IPS-18c (cell line): ENCODE measurements around the gene RAB3A.
"Not testable (repeated sequence)": the region's sequence is repeated elsewhere in the genome, so short reads cannot be mapped to it uniquely, and the experiment has no call there.

Source experiments
- H3K4me3 ChIP-seq: 2 replicates; pipeline ENCODE4 v1.7.0; 2013; ENCODE audit warnings: low read depth, mild to moderate bottlenecking, low read length, moderate library complexity; ENCODE audit not compliant: insufficient read depth
- H3K9me3 ChIP-seq: one replicate; pipeline ENCODE4 v1.6.1; 2013; ENCODE audit warnings: mild to moderate bottlenecking, low read length, moderate library complexity; ENCODE audit not compliant: control insufficient read depth, insufficient read depth

RAB3A gene

DNA sequence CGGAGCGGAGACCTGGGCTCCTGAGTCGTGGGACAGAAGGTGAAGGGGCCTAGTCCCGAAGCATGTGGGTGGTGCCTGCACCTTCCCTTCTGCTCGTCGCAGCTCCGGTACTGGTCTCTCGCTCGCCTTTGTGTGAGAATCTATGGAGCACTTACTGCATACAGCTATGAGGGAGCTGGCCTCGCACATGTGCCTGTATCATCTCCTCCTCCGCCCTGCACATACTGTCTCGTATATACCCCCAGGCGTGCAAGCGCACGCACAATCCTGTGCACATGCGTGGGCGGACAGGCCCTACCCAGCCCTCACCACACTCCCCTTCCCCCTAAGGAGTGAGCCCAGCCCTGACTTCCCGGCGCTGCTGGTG is 42.2 kb downstream of the RAB3A start:
- no peaks in the 10 kb centered on the region for H3K9me3 ChIP-seq
- H3K4me3 ChIP-seq: no peak overlapping the region

DNA sequence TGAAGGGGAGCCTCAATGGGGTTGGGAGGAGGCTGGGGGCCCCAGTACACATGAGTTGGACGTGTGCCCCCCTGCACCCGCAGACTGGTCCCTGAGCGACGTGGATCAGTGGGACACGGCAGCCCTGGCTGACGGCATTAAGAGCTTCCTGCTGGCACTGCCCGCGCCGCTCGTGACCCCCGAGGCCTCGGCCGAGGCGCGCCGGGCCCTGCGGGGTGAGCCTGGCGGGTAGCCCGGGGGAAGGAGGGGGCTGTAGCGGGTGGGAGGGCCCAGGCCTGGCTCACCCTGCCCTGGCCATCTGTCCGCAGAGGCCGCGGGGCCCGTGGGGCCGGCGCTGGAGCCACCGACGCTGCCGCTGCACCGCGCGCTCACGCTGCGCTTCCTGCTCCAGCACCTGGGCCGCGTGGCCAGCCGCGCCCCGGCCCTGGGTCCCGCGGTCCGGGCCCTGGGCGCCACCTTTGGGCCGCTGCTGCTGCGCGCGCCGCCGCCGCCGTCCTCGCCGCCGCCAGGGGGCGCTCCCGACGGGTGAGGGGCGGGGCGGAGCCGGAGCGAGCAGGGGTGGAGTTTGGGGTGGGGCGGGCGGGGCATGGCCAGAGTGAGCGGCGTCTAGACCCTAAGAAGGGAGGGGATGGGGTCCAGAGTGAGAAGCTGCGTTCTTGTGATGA is 42.7 kb downstream of the RAB3A start:
- H3K4me3 ChIP-seq: peak overlapping the region; percentile 20; the same call in 1 of the 2 replicates
- H3K9me3 ChIP-seq: no peaks in the 10 kb centered on the region

DNA sequence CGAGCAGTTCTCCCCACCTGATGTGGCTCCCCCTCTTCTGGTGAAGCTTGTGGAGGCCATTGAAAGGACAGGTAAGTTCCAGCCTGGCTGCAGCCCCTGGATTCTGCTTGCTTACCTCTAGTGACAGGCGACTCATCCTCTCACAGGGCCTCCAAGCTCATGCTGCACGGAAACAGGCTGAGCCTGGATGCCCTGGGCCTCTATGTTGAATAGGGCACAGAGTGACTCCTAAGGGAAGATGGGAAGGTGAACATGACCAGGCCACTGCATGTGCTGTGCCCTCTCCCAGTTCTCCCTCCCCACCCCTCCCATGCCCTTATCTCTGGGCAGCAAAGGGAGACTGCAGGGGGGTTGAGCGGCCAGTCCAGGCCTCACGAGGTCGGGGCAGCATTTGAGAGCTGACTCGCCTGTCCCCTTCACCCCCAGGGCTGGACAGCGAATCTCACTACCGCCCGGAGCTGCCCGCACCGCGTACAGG is 43.3 kb downstream of the RAB3A start:
- H3K9me3 ChIP-seq: no peaks in the 10 kb centered on the region
- H3K4me3 ChIP-seq: no peak overlapping the region; the same call in 1 of the 2 replicates

DNA sequence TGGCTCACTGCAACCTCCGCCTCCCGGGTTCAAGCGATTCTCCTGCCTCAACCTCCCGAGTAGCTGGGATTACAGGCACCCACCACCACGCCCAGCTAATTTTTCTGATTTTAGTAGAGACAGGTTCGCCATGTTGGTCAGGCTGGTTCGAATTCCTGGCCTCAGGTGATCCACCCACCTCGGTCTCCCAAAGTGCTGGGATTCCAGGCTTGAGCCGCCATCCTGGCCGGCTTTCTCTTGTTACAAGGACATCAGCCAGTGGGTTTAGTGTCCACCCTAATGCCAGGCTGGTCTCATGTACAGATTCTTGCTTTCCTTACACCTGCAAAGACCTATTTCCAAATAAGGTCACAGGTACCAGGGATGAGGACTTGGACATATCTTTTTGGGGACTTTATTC is 44.0 kb downstream of the RAB3A start:
- no peaks in the 10 kb centered on the region for H3K9me3 ChIP-seq
- H3K4me3 ChIP-seq: no peak overlapping the region

DNA sequence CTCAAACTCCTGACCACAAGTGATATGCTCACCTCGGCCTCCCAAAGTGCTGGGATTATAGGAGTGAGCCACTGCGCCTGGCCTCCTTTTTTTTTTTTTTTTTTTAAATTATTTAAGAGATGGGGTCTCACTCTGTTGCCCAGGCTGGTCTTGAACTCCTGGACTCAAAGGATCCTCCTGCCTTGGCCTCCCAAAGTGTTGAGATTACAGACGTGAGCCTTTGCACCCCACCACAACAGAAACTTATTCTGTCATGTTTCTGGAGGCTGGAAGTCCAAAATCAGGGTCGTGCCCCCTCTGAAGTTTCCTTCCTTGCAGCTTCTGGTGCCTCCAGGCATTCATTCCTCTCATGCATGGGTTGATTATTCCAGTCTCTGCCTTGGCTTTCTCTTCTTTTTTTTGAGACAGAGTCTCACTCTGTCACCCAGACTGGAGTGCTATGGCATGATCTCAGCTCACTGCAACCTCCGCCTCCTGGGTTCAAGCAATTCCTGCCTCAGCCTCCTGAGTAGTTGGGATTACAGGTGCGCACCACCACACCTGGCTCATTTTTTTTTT is 44.7 kb downstream of the RAB3A start:
- not testable (repeated sequence) for H3K4me3 ChIP-seq, H3K9me3 ChIP-seq

DNA sequence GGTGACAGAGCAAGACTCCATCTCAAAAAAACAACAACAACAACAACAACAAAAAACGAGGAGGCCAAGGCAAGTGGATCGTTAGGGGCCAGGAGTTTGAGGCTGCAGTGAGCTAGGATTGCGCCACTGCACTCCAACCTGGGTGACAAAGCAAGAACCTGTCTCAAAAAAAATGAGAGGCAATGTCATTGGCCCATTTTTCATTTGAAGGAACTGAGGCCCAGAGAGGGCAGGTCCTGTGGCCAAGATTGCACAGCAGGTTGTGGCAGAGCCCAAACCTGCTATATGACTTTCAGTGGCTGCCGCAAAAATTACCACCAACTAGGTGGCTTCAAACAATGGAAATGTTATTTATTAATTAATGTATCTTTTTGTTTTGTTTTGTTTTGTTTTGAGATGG is 45.4 kb downstream of the RAB3A start:
- no peaks in the 10 kb centered on the region for H3K9me3 ChIP-seq
- no peak overlapping the region for H3K4me3 ChIP-seq

DNA sequence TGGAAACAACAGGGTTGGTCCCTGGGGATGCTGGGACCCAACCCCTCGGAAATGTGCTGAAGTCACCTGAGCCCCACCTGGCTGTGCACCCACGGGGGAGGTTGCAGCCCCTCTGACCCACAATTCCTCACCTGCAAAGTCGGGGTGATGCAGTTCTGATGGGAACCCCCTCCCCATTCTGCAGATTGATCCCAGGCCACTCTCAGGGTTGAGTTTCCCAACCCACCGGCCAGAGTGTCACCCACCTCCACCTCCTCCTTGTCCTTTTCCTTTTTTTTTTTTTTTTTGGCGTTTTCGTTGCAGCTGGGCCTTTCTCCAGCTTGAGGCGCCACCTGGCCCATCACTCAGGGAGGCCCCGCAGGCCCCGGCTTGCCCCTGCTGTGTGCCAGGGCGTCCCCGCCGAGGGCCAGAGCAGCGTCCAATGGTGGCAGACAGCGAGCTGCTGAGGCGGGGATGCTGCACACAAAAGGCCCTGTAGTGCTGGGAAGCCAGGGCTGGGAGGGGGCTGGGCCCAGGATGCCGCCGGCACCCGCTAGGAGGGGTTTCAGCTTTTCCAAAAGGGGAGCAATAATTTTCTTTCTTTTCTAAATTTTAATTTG is 46.3 kb downstream of the RAB3A start:
- H3K9me3 ChIP-seq: no peaks in the 10 kb centered on the region
- H3K4me3 ChIP-seq: no peak overlapping the region

DNA sequence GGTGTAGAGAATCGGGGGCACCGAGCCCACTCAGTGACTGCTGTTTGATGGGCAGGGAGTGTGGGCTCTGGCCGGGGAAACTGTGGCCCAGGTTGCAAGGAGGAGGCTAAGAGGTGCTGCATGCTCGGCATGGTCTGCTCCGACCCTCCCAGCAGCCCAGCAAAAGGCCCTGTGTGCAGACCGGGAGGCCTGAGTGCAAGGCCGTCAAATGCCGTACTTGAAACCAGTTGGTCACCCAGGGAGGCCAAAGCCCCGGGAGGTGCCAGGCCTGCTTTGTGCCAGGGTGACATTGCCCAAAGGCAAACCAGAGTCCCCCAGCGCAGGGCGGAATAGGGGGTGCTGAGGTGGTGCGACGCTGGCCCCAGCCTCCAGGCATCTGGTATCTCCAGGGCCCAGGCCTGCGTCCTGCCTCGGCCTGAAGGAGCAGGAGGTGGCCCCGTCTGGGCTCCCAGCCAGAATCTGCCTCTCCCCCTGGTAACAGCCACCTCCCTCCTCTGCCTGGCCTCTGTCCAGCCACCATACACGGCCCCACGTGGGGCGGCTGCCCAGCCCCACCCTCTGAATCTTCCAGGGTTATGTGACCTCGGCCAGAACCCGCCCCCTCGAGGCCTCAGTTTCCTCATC is 46.9 kb downstream of the RAB3A start:
- no peak overlapping the region for H3K4me3 ChIP-seq
- H3K9me3 ChIP-seq: no peaks in the 10 kb centered on the region

DNA sequence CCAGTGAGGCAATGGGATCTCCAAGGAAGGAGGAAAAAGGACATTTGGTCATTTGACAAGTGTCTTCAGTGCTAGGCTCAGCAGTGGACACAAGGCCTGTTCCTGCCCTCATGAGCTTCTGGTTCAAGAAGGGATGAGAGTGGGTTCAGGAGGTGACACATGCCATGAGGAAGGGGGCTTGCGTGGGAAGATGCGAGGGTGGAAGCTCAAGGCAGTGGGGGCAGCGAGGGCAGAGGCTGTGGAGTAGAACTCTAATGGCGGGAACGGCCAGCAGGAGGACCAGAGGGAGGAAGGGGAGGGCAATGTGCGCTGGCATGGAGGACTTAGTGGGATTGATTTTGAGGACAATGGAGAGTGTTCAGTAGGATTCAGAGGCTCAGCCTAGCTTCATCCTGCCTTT is 47.6 kb downstream of the RAB3A start:
- Histone ChIP-seq H3K9me3 (no peaks in the 10 kb centered on the region), H3K4me3 (no peak overlapping the region)

DNA sequence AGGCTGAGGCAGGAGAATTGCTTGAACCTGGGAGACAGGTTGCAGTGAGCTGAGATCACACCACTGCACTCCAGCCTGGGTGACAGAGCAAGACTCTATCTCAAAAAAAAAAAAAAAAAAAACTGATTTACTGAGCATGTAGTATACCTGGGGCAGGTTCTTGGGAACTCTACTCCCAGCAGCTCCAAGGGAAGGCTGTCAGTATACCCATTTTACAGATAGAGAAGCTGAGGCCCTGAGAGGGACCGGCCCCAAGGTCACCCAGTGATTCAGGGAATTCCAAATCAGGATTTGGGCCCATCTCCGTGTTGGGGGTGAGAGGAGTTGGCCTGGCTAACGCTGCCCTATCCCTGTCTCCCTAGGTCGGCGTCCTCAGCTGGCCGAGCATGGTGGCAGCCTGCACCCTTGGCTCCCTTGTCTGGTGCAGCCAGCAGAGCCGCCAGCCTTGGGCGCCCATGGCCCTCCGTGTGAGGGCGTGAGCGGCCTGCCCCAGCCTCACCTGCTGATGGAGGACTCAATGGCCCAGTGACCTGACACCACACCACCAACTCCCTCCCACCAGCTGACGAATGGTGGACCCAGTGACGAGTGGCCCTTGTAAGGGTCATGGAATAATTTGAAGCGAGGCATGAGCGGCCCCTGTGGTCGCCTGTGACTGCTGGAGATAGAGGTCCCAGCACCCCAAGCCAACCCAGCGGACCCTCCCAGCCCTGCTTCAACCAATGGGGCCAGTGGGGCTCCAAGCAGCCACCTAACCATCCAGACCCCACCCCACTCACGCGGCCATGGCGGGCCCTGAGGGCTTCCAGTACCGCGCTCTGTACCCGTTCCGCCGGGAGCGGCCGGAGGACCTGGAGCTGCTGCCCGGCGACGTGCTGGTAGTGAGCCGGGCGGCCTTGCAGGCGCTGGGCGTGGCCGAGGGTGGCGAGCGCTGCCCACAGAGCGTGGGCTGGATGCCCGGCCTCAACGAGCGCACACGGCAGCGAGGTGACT is 48.5 kb downstream of the RAB3A start:
- Histone ChIP-seq H3K4me3 (no peak overlapping the region), H3K9me3 (no peaks in the 10 kb centered on the region)

DNA sequence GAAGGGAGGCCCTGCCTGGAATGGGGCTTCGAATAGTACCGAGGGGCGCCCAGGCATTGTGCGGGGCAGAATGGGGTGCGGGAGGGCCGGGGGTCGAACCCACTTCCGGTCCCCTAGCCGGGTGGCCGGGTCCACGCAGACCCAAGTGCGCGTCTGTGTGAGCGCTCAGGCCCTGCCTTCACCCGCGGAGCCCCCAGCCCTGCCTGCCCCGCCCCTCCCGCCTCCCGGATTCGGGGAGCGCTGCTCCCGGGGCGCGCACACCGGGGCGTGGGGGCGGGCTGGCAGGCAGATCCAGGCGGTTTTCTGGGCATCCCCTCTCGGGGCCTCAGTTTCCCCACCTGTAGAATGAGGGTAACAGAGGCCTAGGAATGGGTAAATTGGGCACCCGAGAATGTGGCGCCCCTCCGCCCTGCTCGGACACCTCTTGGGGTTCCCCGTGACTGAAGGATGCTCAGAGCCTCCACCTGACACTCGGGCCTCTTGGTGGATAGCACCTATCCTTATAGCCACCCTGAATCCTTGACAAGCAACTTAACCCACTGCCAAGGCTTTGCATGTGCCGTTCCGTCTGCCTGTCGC is 50.2 kb downstream of the RAB3A start:
- Histone ChIP-seq H3K9me3 (no peaks in the 10 kb centered on the region), H3K4me3 (peak overlapping the region; percentile 85)

DNA sequence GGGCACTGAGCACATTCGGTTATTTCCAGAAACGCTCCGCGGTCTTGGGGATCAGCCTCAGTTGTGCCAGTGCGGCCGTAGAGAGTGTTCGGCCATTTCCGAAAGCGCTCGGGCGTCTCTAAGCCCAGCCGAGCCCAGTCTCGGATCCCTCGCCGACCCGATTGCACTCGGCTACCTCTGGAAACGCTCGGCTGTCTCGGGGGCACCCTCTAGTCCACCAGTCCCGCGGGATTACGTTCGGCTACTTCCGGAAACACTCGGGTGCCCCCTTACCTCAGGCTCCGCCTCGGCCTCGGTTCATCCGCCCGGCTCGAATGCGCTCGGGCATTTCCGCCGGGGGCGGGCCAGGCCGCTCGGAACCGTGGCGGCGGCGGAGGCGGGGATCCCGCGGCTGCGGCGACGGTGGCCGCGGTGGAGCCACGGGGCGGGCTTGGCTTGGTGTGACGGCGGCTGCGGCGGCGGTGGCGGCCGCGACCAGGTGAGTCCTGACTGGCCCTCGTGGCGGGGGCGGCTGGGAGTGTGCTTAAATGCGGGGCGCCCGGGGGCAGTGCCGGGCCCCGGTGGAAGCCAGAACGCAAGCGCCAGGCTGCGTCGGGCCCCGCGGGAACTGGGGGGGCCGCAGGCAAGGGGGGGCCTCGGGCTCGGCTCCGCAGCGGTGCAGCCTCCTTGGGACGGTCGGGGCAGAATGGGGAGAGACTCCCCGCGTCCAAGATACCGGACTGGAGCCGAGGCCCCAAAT is 50.9 kb downstream of the RAB3A start, which contains the start of gene PIK3R2:
PIK3R2 (plus strand) TSS at position 347 of the 739 bp plus-strand sequence. CDS start 2,717 bp downstream, outside the sequence.
- peak within 1 kb of the TSS; percentile 85 for H3K4me3 ChIP-seq

DNA sequence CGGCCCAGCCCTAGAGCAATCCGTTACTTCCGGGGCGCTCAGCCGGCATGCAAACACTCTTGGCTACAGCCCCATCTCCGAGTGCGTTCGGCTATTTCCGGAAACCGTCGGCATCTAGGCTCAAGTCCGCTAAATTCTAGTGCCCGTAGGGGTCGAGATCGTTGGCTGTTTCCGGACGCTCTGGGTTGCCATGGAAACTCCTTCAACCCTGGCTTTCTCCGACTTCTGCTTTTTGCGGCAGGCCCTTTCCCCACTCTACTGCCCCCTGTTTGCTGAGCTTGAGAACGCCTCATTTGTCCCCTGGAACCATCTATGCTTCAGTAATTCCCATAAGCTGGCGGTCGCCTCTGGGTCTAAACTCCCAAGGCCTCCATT is 51.4 kb downstream of the RAB3A start:
- peak overlapping the region; percentile 54; the same call in 1 of the 2 replicates for H3K4me3 ChIP-seq
- no peaks in the 10 kb centered on the region for H3K9me3 ChIP-seq

More for the DNA sequence above, 50.9 kb downstream of the RAB3A start, which contains the start of gene PIK3R2:
- no peaks in the 10 kb centered on the region for H3K9me3 ChIP-seq

DNA sequence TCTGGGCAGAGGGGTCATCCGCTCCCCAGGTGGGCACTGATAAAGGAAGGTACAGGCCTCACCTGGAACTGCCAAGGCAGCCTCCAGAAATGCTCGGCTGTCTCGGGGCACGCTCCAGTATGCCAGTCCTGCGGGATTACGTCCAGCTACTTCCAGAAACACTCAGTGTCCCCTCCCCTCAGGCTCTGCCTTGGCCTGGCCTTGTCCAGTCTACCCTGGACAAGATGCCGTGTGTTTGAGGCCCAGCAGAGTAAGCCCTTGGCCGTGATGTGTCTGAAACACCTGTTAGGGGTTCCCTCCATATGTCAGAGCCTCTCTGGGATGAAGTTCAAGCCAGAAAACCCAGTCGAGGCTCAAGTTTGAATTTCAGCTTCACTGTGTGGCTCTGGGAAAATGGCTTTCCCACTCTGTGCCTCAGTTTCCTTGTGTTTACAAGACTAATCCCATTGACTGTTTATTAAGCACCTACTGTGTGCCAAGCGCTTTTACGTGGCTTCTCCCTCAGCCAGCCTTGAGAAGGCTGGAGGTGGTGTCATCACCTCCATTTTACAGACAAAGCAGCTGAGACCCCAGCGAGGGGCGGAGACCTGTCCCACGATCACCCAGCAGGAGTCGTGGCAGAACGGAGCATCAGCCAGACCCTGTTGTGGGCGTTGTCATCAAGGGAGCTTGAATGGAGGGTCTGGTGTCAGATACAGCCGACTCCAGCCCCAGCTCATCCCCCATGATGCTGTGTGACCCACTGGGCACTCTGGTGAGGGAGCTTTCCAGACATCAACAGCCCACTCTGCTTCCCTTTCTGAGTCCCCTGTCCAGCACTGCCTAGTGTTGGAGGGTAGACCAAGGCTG is 52.8 kb downstream of the RAB3A start:
- Histone ChIP-seq H3K4me3 (no peak overlapping the region), H3K9me3 (no peaks in the 10 kb centered on the region)

DNA sequence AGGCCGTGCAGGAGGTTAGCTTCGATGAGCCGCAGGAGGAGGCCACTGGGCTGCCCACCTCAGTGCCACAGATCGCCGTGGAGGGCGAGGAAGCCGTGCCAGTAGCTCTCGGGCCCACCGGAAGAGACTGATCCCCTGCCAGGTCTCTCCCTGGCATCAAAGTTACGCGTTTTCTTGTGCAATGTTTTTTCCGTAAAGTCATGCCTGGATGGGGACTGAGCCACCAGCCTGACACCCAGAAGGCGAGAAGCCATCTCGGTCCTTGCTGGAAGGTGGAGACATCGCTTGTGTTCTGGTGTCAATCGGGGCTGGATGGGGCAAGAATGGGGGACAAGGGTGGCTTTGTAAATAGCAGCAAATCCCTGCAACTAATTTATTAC is 54.3 kb downstream of the RAB3A start:
- no peak overlapping the region for H3K4me3 ChIP-seq
- no peaks in the 10 kb centered on the region for H3K9me3 ChIP-seq
